HepG2 (cell line): ENCODE data around the gene TACC2. TPM values are rescaled to one million over a fixed set of nuclear protein-coding genes. Genes with fewer than 3 reads are reported as not detected.

Experiments used
- ARNT ChIP-seq: fragments of 450-650 bp; IDR thresholded peaks from 2 replicates; pipeline ENCODE4 v1.6.1; 2017
- BHLHE40 ChIP-seq: IDR thresholded peaks from 2 replicates; pipeline ENCODE4 v1.6.1; 2011; ENCODE audit warnings: low read length, improper control_type of control experiment
- CBX1 ChIP-seq: IDR thresholded peaks from one replicate; pipeline ENCODE4 v1.6.1; 2016; ENCODE audit warnings: antibody characterized with exemption, low read depth
- DNMT1 ChIP-seq: sonication (generic); formaldehyde crosslinking; IDR thresholded peaks from 2 replicates; pipeline ENCODE4 v1.5.1; 2020; ENCODE audit warnings: mild to moderate bottlenecking, missing genetic modification reagents
- FOXA1 ChIP-seq, 2 experiments: fragments of 450-650 bp in 1 of 2; sonication (generic) in 1 of 2; formaldehyde crosslinking in 1 of 2; IDR thresholded peaks; 2 replicates each; pipeline versions ENCODE4 v1.4.0 to v1.6.1; 2016 to 2020; ENCODE audit warnings: missing genetic modification reagents in 1 of 2
- FOXA3 ChIP-seq: IDR thresholded peaks from 2 replicates; pipeline ENCODE4 v1.6.1; 2016; ENCODE audit warnings: missing genetic modification reagents, missing compliant biosample characterization
- FOXK2 ChIP-seq: fragments of 450-650 bp; IDR thresholded peaks from 2 replicates; pipeline ENCODE4 v1.6.1; 2016
- FOXO1 ChIP-seq: sonication (generic); formaldehyde crosslinking; IDR thresholded peaks from 2 replicates; pipeline ENCODE4 v1.4.0; 2020; ENCODE audit warnings: missing genetic modification reagents
- FOXO4 ChIP-seq: sonication (generic); formaldehyde crosslinking; conservative IDR thresholded peaks from 2 replicates; pipeline ENCODE4 v1.8.1; 2023; ENCODE audit warnings: missing genetic modification reagents
- HHEX ChIP-seq: IDR thresholded peaks from 2 replicates; pipeline ENCODE4 v1.6.1; 2016; ENCODE audit warnings: control low read depth
- KMT2B ChIP-seq: IDR thresholded peaks from 2 replicates; pipeline ENCODE4 v1.6.1; 2016; ENCODE audit warnings: missing genetic modification reagents, missing compliant biosample characterization
- MEIS1 ChIP-seq: sonication (generic); formaldehyde crosslinking; IDR thresholded peaks from 2 replicates; pipeline ENCODE4 v1.9.0; 2021; ENCODE audit warnings: mild to moderate bottlenecking, missing genetic modification reagents, moderate library complexity, borderline replicate concordance
- NPAS2 ChIP-seq: sonication (generic); formaldehyde crosslinking; IDR thresholded peaks from 2 replicates; pipeline ENCODE4 v1.8.0; 2022; ENCODE audit warnings: mild to moderate bottlenecking, missing genetic modification reagents, borderline replicate concordance
- ONECUT2 ChIP-seq: sonication (generic); formaldehyde crosslinking; IDR thresholded peaks from 2 replicates; pipeline ENCODE4 v1.4.0; 2020; ENCODE audit warnings: missing genetic modification reagents
- RARA ChIP-seq: IDR thresholded peaks from 2 replicates; pipeline ENCODE4 v1.6.1; 2016; ENCODE audit warnings: missing genetic modification reagents, missing compliant biosample characterization
- RXRB ChIP-seq: IDR thresholded peaks from 2 replicates; pipeline ENCODE4 v1.6.1; 2016; ENCODE audit warnings: borderline replicate concordance, missing genetic modification reagents, missing compliant biosample characterization
- SAP130 ChIP-seq: IDR thresholded peaks from 2 replicates; pipeline ENCODE4 v1.6.1; 2016; ENCODE audit warnings: low read depth
- SKIL ChIP-seq: sonication (generic); formaldehyde crosslinking; IDR thresholded peaks from 2 replicates; pipeline ENCODE4 v1.8.0; 2022; ENCODE audit warnings: missing genetic modification reagents, mild to moderate bottlenecking, moderate library complexity, borderline replicate concordance
- TGIF2 ChIP-seq: IDR thresholded peaks from 2 replicates; pipeline ENCODE4 v1.6.1; 2016; ENCODE audit warnings: control low read depth, missing compliant biosample characterization
- ZNF101 ChIP-seq: sonication (generic); formaldehyde crosslinking; IDR thresholded peaks from 2 replicates; pipeline ENCODE4 v1.4.0; 2020; ENCODE audit warnings: mild to moderate bottlenecking, low read depth, missing genetic modification reagents, borderline replicate concordance
- ZNF263 ChIP-seq: sonication (generic); formaldehyde crosslinking; IDR thresholded peaks from 2 replicates; pipeline ENCODE4 v1.4.0; 2020; ENCODE audit warnings: missing genetic modification reagents
- ZNF326 ChIP-seq: sonication (generic); formaldehyde crosslinking; IDR thresholded peaks from 2 replicates; pipeline ENCODE4 v1.4.0; 2020; ENCODE audit warnings: missing genetic modification reagents, borderline replicate concordance
- ZNF460 ChIP-seq: sonication (generic); formaldehyde crosslinking; IDR thresholded peaks from 2 replicates; pipeline ENCODE4 v1.5.1; 2020; ENCODE audit warnings: missing genetic modification reagents, mild to moderate bottlenecking, borderline replicate concordance
- polyA plus RNA-seq, 8 experiments: library from polyadenylated mRNA; depleted of rRNA in 3 of 8; stranded (reverse) in 7 of 8; unstranded in 1 of 8; fragments of >200 nt; fragmentation: Illumina TruSeq in 4 of 8; extraction: Trizol in 4 of 8; gene quantifications; 2 replicates each; pipeline versions ENCODE4 v1.2.1 to v1.2.3, GENCODE V29; 2011 to 2016; ENCODE audit warnings: low read depth in 4 of 8, missing spikeins in 1 of 8, mixed read lengths in 1 of 8; ENCODE audit not compliant: insufficient read depth in 1 of 8
- total RNA-seq, 5 experiments: library from RNA; depleted of rRNA; stranded (reverse); fragments of >200 nt; fragmentation: Illumina TruSeq; extraction: Trizol; gene quantifications; 2 replicates each; pipeline ENCODE4 v1.2.3, GENCODE V29; 2016; ENCODE audit warnings: low read depth in 1 of 5
- TF ChIP-seq, protein P1 (sequence below): sonication (generic); formaldehyde crosslinking; IDR thresholded peaks from 2 replicates; pipeline ENCODE4 v1.4.0; 2020; ENCODE audit warnings: missing genetic modification reagents
- TF ChIP-seq, protein P2 (sequence below): IDR thresholded peaks from 2 replicates; pipeline ENCODE4 v1.6.1; 2016
- TF ChIP-seq, protein P3 (sequence below): IDR thresholded peaks from 2 replicates; pipeline ENCODE4 v1.6.1; 2012; ENCODE audit warnings: low read depth, low read length, improper control_type of control experiment

The TACC2 gene
- total and polyA plus RNA-seq, 2 of the 13 experiments (the other 11 are each of a cell fraction or from before 2014, with no cell fraction given): 11.8 to 16.0 TPM

DNA sequence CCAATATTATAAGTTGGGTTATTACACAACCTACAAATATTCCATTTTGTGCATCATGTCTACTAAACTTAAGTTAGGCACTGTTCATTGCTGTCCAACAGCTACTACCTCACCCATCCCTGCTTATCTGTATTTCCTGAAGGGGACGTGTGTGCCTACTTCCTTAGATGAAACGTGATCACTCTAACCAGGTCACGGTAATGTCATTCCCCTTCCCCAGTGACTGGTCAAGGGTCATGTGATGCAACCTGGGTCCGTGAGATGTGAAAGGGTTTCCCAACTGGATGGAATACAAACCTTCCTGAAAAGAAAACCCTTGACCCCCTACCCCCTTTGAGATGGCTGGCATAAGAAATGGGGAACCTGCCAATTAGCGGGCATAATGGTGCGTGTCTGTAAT lies 12.4 kb upstream of the TACC2 start (continued):
- TF ChIP-seq TGIF2 (CRISPR knock-in tag) (no peak), NPAS2 (CRISPR knock-in tag) (no peak), RARA (CRISPR knock-in tag) (peak; percentile 83), FOXA1 (IDR thresholded peaks at IDR 0.05) (no peak), FOXA1 (CRISPR knock-in tag; IDR thresholded peaks at IDR 0.05) (no peak), KMT2B (no peak), SAP130 (CRISPR knock-in tag) (0 out of 2 replicates have a peak, but pooled peaks have one; percentile 21), FOXO1 (CRISPR knock-in tag) (no peak), ZNF326 (no peak), BHLHE40 (peak; percentile 80), ONECUT2 (no peak), MEIS1 (CRISPR knock-in tag) (no peak), ZNF101 (CRISPR knock-in tag) (no peak), FOXK2 (no peak), RXRB (CRISPR knock-in tag) (peak; percentile 21; the same call in 1 of the 2 replicates), ZNF460 (CRISPR knock-in tag) (no peak), SKIL (CRISPR knock-in tag) (0 out of 2 replicates have a peak, but pooled peaks have one; percentile 34), FOXO4 (CRISPR knock-in tag) (no peak), DNMT1 (no peak), ZNF263 (CRISPR knock-in tag) (no peak), FOXA3 (CRISPR knock-in tag) (no peak), ARNT (no peak), HHEX (CRISPR knock-in tag) (no peak), CBX1 (no peak)
- TF ChIP-seq, protein P1, sequence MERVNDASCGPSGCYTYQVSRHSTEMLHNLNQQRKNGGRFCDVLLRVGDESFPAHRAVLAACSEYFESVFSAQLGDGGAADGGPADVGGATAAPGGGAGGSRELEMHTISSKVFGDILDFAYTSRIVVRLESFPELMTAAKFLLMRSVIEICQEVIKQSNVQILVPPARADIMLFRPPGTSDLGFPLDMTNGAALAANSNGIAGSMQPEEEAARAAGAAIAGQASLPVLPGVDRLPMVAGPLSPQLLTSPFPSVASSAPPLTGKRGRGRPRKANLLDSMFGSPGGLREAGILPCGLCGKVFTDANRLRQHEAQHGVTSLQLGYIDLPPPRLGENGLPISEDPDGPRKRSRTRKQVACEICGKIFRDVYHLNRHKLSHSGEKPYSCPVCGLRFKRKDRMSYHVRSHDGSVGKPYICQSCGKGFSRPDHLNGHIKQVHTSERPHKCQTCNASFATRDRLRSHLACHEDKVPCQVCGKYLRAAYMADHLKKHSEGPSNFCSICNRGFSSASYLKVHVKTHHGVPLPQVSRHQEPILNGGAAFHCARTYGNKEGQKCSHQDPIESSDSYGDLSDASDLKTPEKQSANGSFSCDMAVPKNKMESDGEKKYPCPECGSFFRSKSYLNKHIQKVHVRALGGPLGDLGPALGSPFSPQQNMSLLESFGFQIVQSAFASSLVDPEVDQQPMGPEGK (CRISPR knock-in tag): 0 out of 2 replicates have a peak, but pooled peaks have one; percentile 21
- TF ChIP-seq, protein P2, sequence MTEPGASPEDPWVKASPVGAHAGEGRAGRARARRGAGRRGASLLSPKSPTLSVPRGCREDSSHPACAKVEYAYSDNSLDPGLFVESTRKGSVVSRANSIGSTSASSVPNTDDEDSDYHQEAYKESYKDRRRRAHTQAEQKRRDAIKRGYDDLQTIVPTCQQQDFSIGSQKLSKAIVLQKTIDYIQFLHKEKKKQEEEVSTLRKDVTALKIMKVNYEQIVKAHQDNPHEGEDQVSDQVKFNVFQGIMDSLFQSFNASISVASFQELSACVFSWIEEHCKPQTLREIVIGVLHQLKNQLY: no peak
- TF ChIP-seq, protein P3, sequence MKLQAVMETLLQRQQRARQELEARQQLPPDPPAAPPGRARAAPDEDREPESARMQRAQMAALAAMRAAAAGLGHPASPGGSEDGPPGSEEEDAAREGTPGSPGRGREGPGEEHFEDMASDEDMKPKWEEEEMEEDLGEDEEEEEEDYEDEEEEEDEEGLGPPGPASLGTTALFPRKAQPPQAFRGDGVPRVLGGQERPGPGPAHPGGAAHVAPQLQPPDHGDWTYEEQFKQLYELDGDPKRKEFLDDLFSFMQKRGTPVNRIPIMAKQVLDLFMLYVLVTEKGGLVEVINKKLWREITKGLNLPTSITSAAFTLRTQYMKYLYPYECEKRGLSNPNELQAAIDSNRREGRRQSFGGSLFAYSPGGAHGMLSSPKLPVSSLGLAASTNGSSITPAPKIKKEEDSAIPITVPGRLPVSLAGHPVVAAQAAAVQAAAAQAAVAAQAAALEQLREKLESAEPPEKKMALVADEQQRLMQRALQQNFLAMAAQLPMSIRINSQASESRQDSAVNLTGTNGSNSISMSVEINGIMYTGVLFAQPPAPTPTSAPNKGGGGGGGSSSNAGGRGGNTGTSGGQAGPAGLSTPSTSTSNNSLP: no peak
